Stimulated activated CD8-positive, alpha-beta memory T cell treated with anti-CD3 and anti-CD28 coated beads, Interleukin-12 subunit alpha, Interleukin-12 subunit beta, amount 100 ng/mL, for 24 hours (primary cell): ENCODE measurements around the gene SH3TC1.

Experiments used
- DNase-seq: peaks from one replicate; pipeline ENCODE4 v3.0.0-alpha.2; 2020; ENCODE audit errors: extremely low read depth

The SH3TC1 gene

DNA sequence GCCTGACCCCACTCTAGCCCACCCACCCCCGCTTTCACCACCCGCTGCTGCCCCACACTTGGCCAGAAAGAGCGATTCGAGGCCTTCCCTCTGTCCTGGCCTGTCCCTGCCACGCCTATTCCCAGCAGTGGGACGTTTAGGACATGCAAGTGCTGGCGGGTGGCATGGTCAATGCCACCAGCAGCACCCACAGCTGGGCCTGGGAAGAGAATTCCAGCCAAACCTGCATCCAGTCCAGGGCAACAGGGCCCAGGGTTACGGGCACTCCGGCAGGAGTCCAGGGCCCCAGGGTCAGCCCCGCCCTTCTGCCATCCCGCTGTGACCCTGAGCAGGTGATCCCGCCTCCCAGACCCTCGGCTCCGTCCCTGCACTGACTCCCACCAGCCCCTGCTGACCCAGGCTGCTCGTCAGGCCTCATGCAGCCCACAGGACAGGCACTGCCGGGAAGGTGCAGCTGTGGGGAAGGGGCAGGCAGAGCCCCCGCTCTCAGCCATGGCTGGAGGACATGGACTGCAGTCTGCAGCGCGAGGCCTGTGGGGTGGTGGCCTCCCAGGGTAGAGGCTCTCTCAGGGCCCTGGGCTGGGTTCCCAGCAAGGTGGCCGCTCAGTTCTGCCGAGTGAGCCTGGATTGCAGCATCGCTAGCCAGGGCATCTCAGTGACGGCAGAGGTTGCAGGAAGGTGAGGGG lies 63.7 kb downstream of the SH3TC1 start:
- DNase-seq: no peak

- DNase-seq: no peak
Observed at GRCh38 chr4:8263397-8263796, 64.3 kb downstream of the SH3TC1 start.

- no peak for DNase-seq
Observed at GRCh38 chr4:8264106-8264505, 65.0 kb downstream of the SH3TC1 start.

DNA sequence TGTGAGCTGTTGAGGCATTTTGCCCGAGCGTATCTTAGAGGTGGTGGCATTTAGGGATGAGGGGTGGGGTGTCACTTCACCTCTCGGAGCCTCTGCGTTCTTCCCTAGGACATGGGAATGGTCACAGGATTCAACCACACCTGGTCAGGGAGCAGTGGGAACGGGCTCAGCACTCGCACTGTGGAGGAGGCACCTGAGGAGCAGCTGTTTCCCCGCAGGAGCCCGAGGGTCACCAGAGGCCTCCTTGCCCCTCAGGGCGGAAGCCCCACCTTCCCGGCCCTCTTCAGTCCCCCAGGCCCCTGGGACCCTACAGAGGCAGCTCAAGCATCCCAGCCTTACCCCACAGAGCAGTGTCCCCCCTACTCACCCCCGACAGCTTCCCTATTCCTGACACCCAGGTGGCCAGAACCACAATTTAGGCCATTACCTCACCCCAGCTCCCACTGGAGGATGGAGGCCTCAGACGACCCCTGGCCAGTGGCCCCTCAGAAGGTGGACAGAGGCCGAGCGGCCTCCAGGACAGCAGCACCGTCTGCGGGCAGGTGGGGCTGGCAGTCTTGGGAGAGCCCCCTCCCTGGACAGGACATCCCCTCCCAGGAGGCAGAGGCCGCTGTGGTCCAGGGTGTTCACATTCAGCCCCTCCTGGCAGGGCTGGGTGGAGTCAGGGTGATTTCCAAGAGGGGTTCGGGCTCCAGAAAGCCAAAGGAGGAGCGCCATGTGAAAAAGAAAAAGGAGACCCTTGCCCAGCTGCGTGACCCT lies 66.3 kb downstream of the SH3TC1 start:
- DNase-seq: no peak

- DNase-seq: no peak
Observed at GRCh38 chr4:8266088-8266487, 67.0 kb downstream of the SH3TC1 start.

DNA sequence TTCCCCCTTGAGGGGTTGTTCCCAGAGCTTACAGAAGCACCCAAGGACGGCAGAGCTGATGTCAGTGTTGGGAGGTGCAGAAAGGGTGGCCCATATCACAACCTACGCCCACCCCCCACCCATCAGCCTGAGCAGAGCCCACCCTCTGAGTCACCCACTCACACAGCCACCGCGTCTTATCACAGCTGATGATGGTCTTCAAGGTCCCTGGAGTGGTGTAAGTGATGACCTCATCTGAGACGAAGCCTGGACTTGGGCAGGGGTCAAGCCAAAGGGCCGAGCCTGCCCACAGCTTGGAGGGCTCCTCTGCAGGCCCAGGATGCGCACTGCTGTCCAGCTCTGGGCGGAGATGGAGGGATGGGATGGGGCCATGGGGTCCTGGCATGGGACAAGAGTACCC lies 67.4 kb downstream of the SH3TC1 start:
- no peak for DNase-seq

DNA sequence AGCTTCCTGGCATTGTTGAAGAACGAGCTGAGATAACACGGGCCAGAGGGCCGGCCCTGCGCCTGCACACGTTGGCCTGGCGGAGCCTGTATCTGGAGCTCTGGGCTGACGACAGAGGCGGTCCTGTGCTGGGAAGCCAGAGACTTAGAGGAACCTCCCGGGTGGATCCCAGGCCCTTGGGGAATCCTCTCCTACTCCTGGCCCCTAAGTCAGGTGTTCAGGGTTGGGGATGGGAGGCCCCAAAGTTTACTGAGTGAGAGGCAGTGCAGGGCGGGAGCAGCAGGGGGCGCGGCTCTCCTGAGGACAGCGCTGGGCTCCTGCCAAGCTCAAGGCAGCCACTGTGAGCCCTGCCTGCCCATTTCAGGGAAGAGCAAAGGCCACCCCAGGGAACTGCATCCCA lies 68.0 kb downstream of the SH3TC1 start:
- DNase-seq: no peak

DNA sequence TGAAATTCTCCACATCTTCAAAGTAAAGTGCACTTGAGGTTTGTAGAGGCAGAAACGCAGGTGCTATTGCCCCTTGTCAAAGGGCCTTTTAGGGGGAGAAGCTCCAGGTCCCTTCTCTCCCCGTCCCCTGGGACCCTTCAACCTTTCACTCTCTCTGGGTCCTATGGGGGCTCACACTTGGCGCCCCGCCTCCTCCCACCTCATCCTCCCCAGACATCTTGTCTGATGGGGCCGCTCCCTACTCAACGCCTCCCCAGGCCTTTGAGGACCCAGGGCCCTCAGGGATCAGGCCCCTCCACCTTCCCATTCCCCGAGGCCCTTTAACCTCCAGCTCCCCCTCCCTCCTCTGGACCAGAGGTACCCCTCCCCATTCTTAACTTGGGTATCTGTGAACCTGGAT lies 69.1 kb downstream of the SH3TC1 start:
- DNase-seq: no peak

DNA sequence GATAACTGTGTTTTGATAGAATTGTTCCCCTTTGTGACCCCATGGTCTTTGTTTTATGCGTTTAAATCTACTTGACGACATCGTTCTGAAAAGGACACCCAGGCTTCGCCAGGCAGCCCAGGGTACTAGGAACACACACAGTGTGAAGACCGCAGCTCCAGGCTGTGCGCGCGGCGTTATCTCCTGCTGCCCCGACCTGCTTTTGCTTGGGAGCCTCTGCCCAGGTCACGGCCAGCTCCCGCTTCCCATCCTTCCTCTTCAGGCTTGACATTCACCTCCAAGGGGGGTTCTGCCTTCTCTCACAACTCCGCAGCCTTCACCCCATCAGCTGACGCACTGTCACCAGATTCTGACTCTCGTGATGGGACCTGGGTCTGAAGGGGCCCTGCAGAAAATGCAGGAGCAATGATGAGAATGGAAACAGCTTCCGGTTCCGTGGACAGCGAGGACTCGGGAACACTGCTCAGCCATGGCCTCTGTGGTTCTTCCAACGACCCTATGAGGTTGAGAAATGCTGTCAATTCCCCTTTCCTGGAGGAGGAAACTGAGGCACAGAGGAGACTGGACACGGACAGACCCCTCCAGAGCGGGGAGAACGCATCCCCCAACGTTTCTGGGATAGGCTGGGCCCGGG lies 69.9 kb downstream of the SH3TC1 start:
- no peak for DNase-seq

- DNase-seq: no peak
Observed at GRCh38 chr4:8269535-8270417, 70.7 kb downstream of the SH3TC1 start, which contains the start of gene HTRA3. Gene HTRA3, plus strand, starts transcription at chr4:8269754. Its CDS starts 215 bp downstream, at chr4:8269969.

DNA sequence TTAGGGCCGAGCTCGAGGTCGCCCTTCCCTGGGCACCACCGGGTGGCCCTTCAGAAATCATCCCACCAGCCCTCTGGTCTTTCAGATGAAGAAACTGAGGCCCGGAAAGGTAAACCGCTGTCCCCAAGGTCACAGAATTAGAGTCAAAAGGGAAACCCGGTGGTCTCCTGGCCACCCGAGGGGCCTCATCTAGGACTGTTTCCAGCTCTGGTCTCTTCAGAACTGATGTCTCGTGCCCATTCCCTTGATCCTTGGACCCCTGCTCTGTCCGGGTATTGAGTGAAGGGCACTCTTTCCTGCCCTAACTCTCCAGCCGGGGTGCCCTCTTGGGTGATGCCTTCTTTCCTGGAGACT lies 71.3 kb downstream of the SH3TC1 start:
- no peak for DNase-seq

GRCh38 chr4:8270912-8271815 lies 72.1 kb downstream of the SH3TC1 start:
- DNase-seq: no peak

DNA sequence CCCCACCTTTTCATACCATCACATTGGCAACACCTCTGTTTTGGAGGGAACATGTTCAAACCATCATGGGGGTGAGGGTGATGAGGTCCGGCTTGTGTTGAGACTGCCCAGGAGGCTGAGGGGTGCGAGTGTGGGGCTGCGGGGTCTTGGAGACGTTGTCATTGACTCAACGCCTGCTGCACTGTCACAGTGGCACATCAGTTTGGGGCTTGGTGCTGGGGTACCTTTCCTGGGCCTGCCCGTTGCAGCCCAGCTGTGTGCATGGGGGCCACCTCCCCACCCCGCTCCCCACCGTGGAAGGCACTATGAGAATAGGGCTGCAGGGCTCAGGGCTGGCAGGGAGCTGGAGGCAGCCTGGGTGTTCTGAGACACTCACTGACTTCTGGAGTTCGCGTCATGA lies 72.7 kb downstream of the SH3TC1 start:
- no peak for DNase-seq

- no peak for DNase-seq
Observed at GRCh38 chr4:8272472-8273428, 73.7 kb downstream of the SH3TC1 start.

DNA sequence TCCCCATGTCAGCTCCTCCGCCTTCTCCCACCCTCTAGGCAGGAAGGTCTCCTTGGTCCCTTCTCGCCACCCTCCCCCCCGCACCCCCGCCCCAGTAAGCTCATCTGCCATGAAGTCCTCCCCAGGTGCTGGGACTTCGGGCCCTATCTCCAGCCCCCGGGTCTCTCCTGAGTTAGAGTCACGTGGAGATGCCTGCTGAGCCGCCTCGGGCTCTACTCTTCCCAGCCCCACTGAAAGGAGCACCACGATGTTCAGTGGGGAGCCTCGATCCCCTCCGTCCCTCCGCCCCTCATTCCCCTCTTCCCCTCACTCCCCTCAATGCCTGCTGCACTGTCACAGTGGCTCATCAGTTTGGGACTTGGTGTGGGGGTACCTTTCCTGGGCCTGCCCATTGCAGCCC lies 74.4 kb downstream of the SH3TC1 start:
- no peak for DNase-seq

DNA sequence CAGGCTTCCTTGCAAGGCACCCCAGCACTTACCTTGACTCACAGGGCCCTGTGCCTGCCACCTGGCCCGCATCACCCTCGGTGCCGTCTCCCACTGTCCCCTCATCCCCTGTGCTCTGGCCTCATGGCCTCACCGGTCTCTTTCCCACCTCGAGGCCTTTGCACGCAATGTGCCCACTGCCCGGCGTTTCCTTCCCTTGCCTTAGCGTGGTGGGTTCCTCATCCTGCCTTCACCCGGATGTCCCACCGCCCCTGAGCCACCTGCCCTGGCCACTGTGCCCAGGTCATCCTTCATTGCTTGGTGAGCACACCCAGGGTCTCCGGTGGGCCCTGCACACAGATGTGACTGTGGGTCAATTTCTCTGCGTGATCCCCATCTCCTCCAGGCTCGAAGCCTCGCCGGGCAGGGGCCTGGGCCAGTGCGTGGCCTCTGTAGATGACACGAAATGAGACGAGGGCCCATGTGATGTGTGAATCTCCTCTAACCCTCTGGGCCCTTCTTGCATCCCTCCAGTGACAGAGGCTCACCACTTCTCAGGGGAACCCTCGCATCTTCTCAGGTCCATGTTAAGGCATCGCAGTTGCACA lies 75.1 kb downstream of the SH3TC1 start:
- no peak for DNase-seq

DNA sequence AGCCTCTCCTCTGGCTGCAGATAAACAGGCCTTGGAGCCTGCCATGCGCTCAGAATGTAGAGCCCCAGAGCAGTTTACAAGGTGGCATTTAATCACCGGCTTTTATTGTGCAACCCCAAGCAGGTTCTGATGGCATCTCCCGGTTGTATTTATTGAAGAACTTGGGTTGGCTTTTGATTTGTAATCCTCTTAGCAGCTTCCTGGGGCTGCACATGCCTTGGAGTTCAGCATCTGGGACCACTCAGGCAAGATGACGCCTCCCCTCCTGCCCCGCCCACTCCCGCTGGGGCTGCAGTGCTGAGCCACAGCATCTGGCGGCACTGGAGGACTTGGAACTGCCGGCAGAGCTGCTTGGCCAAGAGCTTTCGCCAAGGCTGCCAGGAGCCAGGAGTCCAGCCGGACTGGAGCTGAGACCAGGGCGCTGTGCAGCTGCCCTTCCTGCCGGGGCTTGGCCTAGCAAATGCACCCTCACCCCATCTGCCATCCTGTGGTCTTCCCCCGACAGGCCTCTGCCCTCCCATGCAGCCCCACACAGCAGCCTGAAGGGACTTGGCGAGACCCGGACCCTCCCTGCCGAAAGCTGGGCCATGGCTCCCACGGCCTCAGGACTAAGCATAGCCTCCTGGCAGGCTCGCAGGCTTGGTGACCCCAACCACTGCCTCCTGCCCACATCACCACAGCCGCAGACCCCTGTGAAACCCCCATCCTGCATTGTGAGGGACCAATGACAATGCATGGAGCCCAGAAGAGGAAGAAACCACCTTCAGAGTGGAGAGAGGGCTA lies 75.9 kb downstream of the SH3TC1 start:
- no peak for DNase-seq

GRCh38 chr4:8275548-8275910 lies 76.4 kb downstream of the SH3TC1 start:
- no peak for DNase-seq
